HG02884 (cell line): Measurements from ENCODE around the gene ZSCAN20.
"Not testable (repeated sequence)": the region's sequence is repeated elsewhere in the genome, so short reads cannot be mapped to it uniquely, and the experiment has no call there.

ENCODE experiments used
- ATAC-seq: cut with Tn5 transposase; IDR thresholded peaks from one replicate; pipeline ENCODE4 v1.9.1; 2021; ENCODE audit warnings: mild to moderate bottlenecking, moderate library complexity; ENCODE audit not compliant: unreplicated experiment

The ZSCAN20 gene

DNA sequence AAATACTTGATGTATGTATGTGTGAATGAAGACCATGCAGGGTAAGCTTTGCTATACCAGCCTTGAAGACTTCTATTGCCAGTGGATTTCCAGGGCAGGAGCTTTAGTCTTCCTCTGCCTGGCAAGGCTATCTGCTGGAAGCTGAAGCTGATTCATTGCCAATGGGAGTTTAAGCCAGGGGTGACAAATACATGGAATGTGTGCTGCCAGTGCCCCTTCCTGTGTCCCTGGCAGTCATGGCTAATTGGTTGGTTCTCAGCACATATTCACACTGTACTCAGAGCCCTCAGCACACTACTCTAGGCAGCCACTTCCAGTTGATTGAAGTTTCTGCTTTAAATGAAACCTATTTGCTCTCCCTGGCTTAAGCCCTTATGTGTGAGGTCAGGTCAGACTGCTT is 1.5 kb downstream of the ZSCAN20 start:
- no peak for ATAC-seq

DNA sequence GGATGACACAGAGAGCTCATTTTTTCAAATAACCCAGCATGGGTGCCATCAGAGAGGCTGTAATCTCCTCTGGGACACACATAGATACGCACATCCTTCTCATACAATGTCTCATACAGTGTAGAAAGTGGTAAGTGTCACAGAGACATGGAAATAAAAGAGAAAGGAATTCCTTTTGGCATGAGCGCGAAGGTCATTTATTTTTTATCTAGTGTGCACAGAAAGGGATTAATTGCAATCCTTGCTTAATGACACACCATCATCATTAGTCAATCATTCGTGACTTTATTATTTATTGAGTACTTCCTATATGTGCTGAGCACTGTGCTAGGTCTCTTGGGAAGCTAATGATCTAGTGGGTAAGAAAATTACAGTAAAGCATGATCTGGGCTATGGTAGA is 5.0 kb downstream of the ZSCAN20 start:
- ATAC-seq: no peak

DNA sequence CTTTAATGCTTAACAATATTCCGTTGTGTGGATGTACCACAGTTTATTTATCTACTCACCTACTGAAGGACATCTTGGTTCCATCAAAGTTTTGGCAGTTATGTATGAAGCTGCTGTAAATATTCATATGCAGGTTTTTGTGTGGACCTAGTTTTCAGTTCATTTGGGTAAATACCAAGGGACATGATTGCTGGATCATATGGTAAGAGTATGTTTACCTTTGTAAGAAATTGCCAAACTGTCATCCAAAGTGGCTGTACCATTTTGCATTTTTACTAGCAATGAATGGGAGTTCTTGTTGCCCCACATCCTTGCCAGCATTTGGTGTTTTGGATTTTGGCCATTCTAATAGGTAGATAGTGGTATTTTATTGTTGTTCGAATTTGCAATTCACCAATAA is 10.0 kb downstream of the ZSCAN20 start:
- no peak for ATAC-seq

DNA sequence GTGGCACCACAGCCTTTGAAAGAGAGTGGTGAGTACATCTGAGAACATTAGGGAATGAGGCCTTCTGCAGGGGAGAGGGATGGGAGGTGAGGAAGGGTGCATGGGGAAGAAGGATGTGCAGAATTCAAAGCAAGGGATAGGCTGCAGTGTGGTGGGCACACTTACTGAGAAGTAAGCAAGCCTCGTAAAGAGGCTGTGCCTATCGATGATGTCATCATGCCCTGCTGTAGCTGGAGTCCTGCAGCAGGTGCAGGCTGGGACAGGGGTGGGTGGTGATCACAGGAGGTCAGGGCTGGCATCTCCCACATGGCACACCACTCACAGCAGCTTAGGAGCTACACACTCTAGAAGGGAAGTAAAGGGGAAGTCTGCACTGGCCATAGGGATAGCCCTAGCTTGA is 16.2 kb downstream of the ZSCAN20 start:
- no peak for ATAC-seq

DNA sequence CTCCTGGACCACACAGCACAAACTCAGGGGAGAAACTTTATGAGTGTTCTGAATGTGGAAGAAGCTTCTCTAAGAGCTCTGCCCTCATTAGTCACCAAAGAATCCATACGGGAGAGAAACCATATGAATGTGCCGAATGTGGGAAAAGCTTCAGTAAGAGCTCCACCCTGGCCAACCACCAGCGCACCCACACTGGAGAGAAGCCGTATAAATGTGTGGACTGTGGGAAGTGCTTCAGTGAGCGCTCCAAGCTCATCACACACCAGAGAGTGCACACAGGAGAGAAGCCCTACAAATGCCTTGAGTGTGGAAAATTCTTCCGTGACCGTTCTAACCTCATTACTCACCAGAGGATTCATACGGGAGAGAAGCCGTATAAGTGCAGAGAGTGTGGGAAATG is 22.5 kb downstream of the ZSCAN20 start:
- ATAC-seq: no peak

DNA sequence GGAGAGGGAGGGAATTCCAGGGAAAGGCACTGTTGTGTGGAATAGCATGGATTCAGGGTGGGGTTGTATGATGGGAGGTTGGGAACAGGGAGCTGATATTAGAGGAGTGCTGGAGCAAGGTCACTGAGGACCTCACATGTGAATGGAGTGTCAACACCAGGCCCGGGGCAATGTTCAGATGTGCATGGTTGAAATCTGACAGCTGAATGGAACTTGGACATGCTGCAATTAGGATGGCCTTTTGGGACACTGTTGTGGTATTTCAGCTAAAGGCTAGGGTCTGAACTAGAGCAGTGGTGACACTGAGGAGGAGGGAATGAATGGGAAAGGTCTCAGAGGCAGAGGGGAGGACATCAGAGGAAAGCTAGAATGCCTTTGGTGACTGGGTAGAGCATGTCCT is 25.0 kb downstream of the ZSCAN20 start:
- no peak for ATAC-seq

DNA sequence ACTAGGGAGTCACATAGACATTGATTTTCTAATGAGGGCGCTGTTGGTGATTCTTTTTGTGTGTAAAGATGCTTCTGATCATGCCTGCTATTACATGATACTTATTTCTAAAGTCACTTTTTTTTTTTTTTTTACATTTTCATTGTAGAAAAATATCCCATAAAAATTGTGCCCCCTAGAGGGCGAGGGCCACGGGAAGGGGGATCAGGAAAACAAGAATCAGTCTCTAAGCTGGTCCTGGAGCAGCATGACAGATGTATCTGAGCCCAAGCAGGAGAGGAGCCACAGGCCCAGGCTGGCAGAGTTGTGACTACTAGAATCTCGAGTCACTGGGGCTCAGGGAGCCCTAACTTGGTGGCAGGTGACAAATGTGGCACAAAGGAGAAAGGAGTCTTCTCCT is 28.1 kb downstream of the ZSCAN20 start:
- ATAC-seq: no peak

DNA sequence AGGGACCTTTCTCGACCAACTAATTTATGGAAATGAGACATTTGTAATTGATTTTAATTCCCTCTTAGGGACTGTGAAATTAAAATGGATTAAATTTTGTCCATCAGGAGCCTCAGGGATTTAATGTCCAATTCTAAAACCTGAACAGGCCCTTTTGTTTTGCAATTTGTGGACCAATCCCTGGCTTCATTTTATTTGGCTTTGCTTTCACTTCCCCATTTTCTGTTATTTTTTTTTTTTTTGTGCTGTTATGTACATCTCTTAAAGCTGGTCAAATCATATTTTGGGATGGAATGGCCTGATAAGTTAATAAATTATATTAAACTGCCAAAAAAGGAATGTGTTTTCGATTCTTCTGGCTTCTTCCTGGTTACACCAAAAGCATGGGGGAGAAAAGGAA is 28.9 kb downstream of the ZSCAN20 start:
- no peak for ATAC-seq

DNA sequence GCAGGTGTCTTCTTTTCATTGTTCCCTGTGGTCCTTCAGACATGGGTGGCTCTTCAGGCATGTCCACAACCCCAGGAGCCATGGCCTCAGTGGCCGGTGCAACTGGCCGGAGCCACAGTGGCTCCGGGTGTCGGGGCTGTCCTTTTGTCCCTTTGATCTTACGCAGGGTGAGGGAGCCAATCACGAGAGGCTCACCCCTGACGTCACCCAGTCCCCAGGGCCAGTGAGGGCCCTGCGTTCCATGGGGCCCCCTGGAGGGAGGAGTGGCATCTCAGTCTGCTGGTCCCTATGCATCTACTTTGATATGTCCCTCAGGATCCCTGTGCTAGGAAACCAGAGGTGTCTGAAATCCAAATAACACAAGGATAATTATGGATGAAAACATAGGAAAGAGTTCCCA is 29.3 kb downstream of the ZSCAN20 start:
- no peak for ATAC-seq

DNA sequence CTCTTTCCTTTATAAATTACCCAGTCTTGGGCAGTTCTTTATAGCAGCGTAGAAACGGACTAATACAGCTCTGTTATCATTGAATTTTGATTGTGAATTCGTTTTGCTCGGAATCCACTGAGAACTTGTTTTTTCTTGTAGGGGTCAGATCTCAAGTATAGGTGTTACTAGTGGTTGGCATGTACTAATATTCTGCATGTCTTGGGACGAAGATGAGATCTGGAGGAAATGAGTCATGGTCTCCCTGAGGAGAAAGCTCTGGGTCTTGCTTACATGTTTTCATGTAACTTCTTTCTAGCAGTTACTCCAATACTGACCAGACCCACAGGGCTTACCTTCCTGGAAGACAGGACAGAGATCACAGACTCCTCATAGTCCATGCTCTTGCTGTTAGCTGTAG is 30.3 kb downstream of the ZSCAN20 start:
- no peak for ATAC-seq

DNA sequence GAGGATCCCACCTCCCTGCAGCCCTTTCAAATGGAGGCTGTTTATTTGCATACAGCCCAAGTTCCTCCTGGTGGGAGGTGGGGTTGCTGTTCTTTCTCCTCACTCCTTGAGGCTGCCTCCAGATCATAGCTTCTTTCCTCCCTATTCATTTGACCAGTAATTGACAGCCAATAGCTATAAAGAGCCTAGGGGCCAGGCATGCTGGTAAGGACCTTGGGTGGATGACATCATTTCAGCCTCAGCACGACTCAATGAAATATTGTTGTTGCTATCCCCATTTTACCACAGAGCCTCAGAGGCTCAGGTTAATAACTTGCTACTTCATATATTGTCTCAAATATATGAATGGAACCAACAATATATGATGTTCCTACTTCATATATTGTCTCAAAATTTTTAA is 31.1 kb downstream of the ZSCAN20 start:
- ATAC-seq: no peak

DNA sequence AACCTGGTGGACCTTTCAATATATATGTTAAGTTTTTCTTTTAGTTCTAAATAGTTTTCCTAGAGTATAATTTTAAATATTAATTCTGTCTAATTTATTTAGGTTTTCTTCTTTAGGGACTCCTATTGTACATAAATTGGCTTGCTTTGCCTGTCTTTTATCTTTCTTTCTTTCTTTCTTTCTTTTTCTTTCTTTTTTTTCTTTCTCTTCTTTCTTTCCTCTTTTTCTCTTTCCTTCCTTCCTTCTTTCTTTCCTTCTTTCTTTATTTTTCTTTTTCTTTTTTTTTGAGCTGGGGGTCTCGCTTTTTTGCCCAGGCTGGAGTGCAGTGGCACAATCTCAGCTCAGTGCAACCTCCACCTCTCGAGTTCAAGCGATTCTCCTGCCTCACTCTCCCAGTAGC is 35.2 kb downstream of the ZSCAN20 start:
- no peak for ATAC-seq

DNA sequence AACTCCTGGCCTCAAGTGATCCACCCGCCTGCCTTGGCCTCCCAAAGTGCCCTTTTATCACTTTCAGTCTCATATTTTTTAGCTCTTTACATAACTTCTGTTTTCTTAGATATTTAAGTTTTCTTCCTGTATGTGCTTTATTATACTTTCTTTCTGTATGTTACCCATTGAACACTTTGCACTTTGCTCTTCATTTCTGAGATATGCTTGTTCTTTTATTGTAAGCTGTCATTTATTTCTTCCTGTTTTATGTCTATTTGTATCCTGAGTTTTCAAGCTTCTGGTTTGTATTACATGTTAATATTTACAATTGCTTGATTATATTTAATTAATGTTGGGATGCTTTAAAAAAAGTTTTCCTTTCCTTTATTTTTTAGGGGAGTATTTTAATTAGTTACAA is 35.7 kb downstream of the ZSCAN20 start:
- no peak for ATAC-seq

DNA sequence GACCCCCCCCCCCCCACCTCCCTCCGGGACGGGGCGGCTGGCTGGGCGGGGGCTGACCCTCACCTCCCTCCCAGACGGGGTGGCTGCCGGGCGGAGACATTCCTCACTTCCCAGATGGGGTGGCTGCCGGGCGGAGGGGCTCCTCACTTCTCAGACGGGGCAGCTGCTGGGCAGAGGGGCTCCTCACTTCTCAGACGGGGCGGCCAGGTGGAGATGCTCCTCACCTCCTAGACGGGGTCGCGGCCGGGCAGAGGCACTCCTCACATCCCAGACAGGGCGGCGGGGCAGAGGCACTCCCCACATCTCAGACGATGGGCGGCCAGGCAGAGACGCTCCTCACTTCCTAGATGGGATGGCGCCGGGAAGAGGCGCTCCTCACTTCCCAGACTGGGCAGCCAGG is 36.8 kb downstream of the ZSCAN20 start:
- ATAC-seq: not testable (repeated sequence)

DNA sequence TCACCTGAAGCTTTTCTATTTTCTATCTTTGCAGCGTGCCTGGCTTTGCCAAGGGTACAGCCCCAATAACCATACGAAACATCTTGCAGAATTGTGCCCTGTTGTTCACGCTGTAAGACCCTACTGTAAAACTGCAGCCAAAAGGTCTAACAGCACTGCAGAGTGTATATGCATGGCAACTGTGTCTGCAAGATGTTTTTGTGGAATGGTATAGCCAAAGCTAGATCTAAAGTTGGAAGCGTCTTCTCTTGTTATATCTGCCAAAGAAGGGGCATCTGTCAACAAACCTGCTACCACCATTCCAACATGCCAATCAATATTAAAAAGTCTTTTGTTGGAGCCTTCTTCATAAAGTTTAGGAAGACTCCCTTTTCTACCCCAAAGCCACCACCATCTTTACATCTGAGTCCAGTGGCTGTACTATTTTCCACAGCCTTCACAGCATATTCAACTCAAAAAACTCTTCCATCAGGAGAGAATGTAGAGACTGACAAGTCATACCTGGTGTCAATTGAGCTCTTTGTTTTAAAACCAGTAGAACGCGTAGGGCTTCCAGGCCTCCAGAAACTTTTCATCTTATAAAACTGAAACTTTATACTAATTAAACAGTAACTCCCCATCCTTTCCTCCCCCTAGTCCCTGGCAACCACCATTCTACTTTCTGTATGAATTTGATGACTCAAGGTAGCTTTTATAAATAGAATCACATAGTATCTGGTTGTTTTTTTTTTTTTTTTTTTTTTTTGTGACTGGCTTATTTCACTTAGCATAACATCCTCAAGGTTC is 40.0 kb downstream of the ZSCAN20 start:
- ATAC-seq: no peak

DNA sequence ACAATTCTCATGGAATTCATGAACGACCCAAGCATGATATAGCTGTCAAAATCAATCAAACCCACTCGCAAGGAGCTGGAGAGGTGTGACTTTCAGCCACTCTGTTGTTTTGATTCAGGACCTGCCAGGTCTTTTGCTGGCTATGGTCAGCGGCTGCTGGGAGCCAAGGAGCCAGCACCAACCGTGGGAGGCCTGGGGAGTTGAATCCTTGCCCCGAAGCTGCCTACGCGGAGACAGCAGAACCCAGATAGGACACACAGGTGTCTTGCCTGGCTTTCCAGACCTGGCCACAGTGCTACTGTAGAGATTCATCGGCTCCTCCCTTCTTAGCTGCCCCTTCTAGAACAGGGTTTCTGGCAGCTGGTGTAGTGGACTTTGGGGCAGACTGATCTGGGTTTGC is 42.7 kb downstream of the ZSCAN20 start:
- no peak for ATAC-seq

DNA sequence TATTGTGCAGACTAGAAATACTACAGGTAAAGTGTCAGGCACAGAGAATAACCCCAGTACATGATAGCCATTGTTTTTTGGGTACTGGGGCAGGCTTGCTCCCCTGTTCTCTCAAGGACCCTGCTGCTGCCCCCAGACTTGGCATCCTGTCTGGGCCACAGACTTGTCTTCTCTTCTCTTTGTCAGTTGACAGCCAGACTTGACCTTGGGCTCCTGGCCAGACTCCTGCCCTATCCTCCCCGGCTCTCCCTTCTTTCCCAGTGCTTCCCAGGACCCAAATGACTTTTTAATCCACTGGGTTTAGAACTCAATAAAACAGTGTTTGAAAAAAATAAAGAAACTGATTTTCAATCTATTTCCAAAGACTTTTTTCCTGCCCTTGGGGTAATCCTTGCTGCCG is 43.2 kb downstream of the ZSCAN20 start:
- no peak for ATAC-seq

DNA sequence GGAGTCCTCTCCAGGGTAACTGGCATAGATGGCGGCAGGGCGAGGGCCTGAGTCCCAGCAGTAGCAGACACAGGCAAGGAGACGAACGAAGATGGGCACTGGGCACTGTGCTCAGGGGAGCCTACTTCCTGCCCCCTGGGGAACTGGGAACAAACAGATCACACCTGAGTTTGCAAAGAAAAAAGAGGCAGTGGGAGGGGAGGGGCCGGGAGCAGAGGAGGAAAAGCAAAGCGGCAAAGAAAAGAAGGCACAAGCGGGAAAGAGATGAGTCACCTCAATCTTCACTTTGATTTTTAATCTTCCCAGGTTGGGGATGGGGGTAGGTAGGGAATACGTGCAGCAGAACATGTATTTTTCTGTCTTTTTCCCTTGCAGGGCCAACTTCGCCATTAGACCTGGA is 44.0 kb downstream of the ZSCAN20 start:
- no peak for ATAC-seq

DNA sequence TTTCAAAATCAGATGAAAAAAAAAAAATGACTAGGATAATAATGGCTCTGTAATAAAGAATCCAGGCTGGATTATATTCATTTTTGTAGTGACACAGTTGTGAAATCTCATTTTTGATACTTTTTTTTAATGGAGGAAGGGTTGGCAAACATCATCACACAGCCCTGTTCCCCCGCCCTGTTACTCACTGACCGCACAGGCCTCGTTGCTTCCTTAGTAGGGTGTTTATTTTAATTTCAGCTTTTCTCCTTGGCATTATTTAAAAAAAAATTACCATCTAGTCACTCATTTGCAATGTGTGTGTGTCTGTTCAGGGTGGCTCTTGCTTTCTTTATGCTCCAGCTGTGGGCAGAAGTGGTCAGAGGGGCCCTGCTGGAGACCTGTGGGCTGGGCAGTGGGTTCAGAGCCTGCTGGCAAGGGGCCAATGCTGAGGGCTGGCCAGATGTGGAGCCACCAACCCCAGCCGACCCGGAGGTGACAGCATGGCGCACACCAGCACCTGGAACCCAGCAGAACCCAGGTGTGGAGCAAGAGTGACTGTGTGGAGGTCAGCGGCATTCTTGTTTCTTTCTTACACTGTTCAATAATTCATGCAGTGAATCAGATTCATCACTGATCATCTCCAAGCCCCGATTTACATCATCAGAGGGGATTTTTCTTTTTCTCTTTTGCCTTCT is 44.6 kb downstream of the ZSCAN20 start:
- no peak for ATAC-seq

DNA sequence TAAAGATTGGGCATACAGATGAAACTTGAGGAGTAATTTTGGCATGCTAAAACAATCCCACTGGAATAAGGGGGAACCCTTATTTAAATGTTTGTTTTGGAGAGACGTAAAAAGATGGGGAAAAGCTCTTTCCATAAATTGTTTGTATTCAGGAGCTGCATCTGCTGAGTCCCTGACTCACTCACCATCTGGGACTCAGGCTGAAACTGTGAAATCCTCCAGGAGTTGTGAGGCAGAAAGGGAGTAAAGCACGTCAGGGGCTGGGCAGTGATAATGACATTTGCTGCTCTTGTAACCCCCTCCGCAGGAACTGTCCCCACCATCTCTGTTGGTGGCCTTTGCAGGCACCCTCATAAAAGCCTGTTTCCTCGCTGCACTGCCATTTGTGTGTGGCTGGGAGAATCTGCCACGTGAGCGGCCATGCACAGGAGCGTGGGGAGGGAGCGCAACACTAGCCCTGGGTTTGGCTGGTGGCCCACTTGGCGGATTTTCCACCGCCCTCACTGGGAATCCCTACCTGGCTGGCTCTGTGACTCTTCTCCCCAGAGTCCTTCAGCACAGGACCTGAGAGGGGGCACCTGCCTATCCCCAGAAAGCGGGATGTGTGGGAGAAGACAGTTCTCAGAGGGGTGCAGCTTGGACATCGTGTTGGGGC is 45.3 kb downstream of the ZSCAN20 start:
- no peak for ATAC-seq

DNA sequence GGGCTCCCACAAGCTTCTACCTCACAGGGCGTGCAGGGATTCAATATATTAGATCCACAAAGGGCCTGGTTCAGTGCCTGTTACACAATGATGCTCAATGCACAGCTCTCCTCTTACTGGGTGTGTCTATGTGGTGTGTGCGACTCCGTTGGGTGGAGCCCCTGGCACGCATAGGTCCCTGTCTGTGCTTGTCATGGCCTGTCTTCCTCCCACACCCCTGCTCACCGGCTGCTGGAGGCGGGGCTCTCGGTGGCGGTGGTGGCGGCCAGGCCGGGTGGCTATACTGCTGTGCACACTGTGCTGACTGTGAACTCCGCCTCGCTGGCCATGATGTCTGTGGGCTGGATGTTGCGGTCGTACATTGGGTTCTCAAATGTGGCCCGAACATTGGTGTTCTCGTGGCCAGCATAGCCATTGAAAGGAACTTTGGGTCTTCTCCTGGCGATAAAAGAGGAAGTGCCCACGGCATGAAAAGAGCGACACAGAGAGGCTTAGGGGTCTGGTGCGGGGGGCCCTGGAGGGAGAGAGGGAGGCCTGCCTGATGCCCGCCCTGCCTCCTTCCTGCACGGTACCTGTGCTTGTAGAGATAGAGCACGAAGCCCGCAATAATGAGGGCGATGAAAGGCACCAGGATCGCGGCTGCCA is 46.9 kb downstream of the ZSCAN20 start:
- ATAC-seq: no peak

DNA sequence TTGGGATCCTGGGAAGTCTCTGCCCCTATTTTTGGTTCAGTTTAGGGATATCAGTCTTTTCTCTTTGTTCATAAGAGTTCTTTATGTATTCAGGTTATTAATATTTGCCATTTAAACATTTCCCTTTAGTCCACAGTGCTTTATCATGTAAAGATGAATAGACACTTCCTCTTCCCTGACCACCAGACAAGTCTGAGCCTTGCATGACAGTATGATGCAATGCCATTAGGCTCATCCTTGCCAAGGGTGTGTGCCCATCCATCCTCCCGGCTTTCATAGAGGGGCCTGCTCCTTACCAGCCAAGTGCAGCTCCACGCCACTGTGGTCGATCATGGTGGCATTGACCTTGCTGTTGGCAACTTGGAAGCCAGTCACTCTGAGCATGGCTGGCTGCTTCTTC is 52.1 kb downstream of the ZSCAN20 start:
- ATAC-seq: no peak
